Lower lobe of right lung (tissue), 2 donors: ENCODE results near the gene CCDC88C. TPM values are rescaled to one million over a fixed set of nuclear protein-coding genes. Genes with fewer than 3 reads are reported as not detected.
"Not testable (repeated sequence)": the region's sequence is repeated elsewhere in the genome, so short reads cannot be mapped to it uniquely, and the experiment has no call there.

Source experiments
- ATAC-seq, 2 donors: fragments of 200-7000 bp; cut with Tn5 transposase; one replicate each; pipeline ENCODE4 v1.9.1; 2020 to 2022; ENCODE audit warnings: mild to moderate bottlenecking in 2 of 2, moderate library complexity in 2 of 2
- DNase-seq: peaks from one replicate; pipeline ENCODE4 v3.0.0-alpha.2; 2020
- H3K27ac ChIP-seq: fragments of 200-600 bp; one replicate; pipeline ENCODE4 v1.8.0; 2022
- H3K27me3 ChIP-seq: fragments of 200-600 bp; one replicate; pipeline ENCODE4 v1.8.0; 2022; ENCODE audit warnings: low read depth
- H3K36me3 ChIP-seq: fragments of 200-600 bp; one replicate; pipeline ENCODE4 v1.8.0; 2022; ENCODE audit warnings: mild to moderate bottlenecking
- H3K4me1 ChIP-seq: fragments of 200-600 bp; one replicate; pipeline ENCODE4 v1.8.0; 2022
- H3K4me3 ChIP-seq: fragments of 200-600 bp; one replicate; pipeline ENCODE4 v1.8.0; 2022; ENCODE audit warnings: mild to moderate bottlenecking
- H3K9me3 ChIP-seq: fragments of 200-600 bp; one replicate; pipeline ENCODE4 v1.8.0; 2022
- CTCF ChIP-seq: fragments of 200-600 bp; IDR thresholded peaks from one replicate; pipeline ENCODE4 v1.8.0; 2022; ENCODE audit warnings: antibody characterized with exemption, mild to moderate bottlenecking
- intact Hi-C: fragments of 100-400 bp; cut with DNase I; formaldehyde crosslinking; loops from one replicate; pipeline ENCODE4 v1.11.0; 2022
- total RNA-seq: library from RNA; stranded (reverse); fragmentation: NEBNext Ultra II Directional; extraction: Animal tissue kit (Norgen Biotek cat#: 25700); gene quantifications from one replicate; pipeline ENCODE4 v1.2.1, GENCODE V29; 2021
- donor health status: DM: no; HTN: yes; CAD: no; lungs with severe emphysema.

The CCDC88C gene
- total RNA-seq, 1 donor from 2014 or later, result 45.8 TPM

- Histone ChIP-seq H3K4me3 (no peak overlapping the region), H3K36me3 (peaks cover 19% of the 10 kb centered on the region), H3K27me3 (no peaks in the 10 kb centered on the region), H3K27ac (peak overlapping the region; percentile 24), H3K4me1 (peaks cover 54% of the 10 kb centered on the region), H3K9me3 (no peaks in the 10 kb centered on the region)
- ATAC-seq, result peak; percentile 20 to 30
- no peak for DNase-seq
- intact Hi-C loops, result no loop called here
- no peak for TF ChIP-seq CTCF
Measured at GRCh38 chr14:91229743-91230200, 187.8 kb downstream of the CCDC88C start.

GRCh38 chr14:91229005-91229382, 188.6 kb downstream of the CCDC88C start:
- no peak overlapping the region for H3K4me3 ChIP-seq
- H3K4me1 ChIP-seq, result peaks cover 59% of the 10 kb centered on the region
- DNase-seq, result no peak
- no peaks in the 10 kb centered on the region for H3K9me3 ChIP-seq
- no peak overlapping the region for H3K27ac ChIP-seq
- intact Hi-C loops, result no loop called here
- peaks cover 25% of the 10 kb centered on the region for H3K36me3 ChIP-seq
- no peak for ATAC-seq
- no peak for TF ChIP-seq CTCF
- H3K27me3 ChIP-seq, result no peaks in the 10 kb centered on the region

GRCh38 chr14:91228112-91229004, 189.3 kb downstream of the CCDC88C start:
- Histone ChIP-seq H3K27ac (peak overlapping the region; percentile 7), H3K36me3 (peaks cover 25% of the 10 kb centered on the region), H3K9me3 (no peaks in the 10 kb centered on the region), H3K4me3 (no peak overlapping the region), H3K4me1 (peaks cover 65% of the 10 kb centered on the region), H3K27me3 (no peaks in the 10 kb centered on the region)
- DNase-seq (no peak), ATAC-seq (no peak)
- intact Hi-C loops, result no loop called here
- no peak for TF ChIP-seq CTCF

- intact Hi-C loops, result no loop called here
- Histone ChIP-seq H3K36me3 (peaks cover 25% of the 10 kb centered on the region), H3K4me1 (peaks cover 67% of the 10 kb centered on the region)
Measured at GRCh38 chr14:91227183-91227628, 190.4 kb downstream of the CCDC88C start.

GRCh38 chr14:91226360-91226759, 191.3 kb downstream of the CCDC88C start:
- DNase-seq, H3K27me3 ChIP-seq, H3K4me3 ChIP-seq, intact Hi-C loops, H3K9me3 ChIP-seq, H3K27ac ChIP-seq, ATAC-seq: not testable (repeated sequence)
- Histone ChIP-seq H3K4me1 (peaks cover 67% of the 10 kb centered on the region), H3K36me3 (peaks cover 25% of the 10 kb centered on the region)

More at GRCh38 chr14:91227183-91227628, 190.4 kb downstream of the CCDC88C start:
- no peak for TF ChIP-seq CTCF
- H3K27me3 ChIP-seq, result no peaks in the 10 kb centered on the region
- ATAC-seq, result no peak
- H3K9me3 ChIP-seq, result no peaks in the 10 kb centered on the region
- no peak for DNase-seq
- peak overlapping the region; percentile 31 for H3K27ac ChIP-seq
- no peak overlapping the region for H3K4me3 ChIP-seq

GRCh38 chr14:91225025-91225424, 192.6 kb downstream of the CCDC88C start:
- H3K27me3 ChIP-seq, result no peaks in the 10 kb centered on the region
- H3K9me3 ChIP-seq, result no peaks in the 10 kb centered on the region
- H3K36me3 ChIP-seq, result peaks cover 25% of the 10 kb centered on the region
- H3K4me3 ChIP-seq, result no peak overlapping the region
- H3K27ac ChIP-seq, result peak overlapping the region; percentile 33
- DNase-seq (no peak), ATAC-seq (peak; percentile 56 to 67)
- H3K4me1 ChIP-seq, result peaks cover 70% of the 10 kb centered on the region
- intact Hi-C loops, result no loop called here
- TF ChIP-seq CTCF, result no peak
